Body of pancreas (tissue), 4 donors: ENCODE measurements around the gene RHBDF1.

Source experiments
- CTCF ChIP-seq, 7 experiments: fragments of 450-650 bp in 4 of 7; fragments of 200-600 bp in 3 of 7; sonication (generic) in 3 of 7; IDR thresholded peaks; one replicate each; pipeline ENCODE4 v1.5.1; 2016 to 2019; ENCODE audit warnings: antibody characterized with exemption in 7 of 7
- POLR2A ChIP-seq, 3 donors: fragments of 450-650 bp; IDR thresholded peaks; one replicate each; pipeline ENCODE4 v1.6.1; 2016; ENCODE audit warnings: antibody characterized with exemption in 3 of 3, mild to moderate bottlenecking in 2 of 3

- no peak for TF ChIP-seq CTCF (IDR thresholded peaks at IDR 0.05)
- no peak for TF ChIP-seq POLR2A (IDR thresholded peaks at IDR 0.05)
These were observed 7.5 kb downstream of the RHBDF1 start for GRCh38 chr16:64914-65255.
